Nephron progenitor cell (in vitro differentiated cells): ENCODE results near the gene MAN1B1.
A peak's percentile ranks its signal among the peaks of the same experiment; 100 is the strongest.

Source experiments
- DNase-seq: peaks from one replicate; pipeline ENCODE4 v3.0.0; 2021
- H3K27ac Mint-ChIP-seq: 2 replicates; pipeline ENCODE4 v1.8.0; 2021; ENCODE audit warnings: mild to moderate bottlenecking, moderate library complexity, mixed read lengths
- H3K27me3 Mint-ChIP-seq: 2 replicates; pipeline ENCODE4 v1.8.0; 2021; ENCODE audit warnings: mild to moderate bottlenecking, low read depth, mixed read lengths; ENCODE audit not compliant: poor library complexity
- H3K36me3 Mint-ChIP-seq: 2 replicates; pipeline ENCODE4 v1.8.0; 2021; ENCODE audit warnings: low read depth, mixed read lengths
- H3K4me1 Mint-ChIP-seq: 2 replicates; pipeline ENCODE4 v1.8.0; 2021; ENCODE audit warnings: mixed read lengths
- H3K4me3 Mint-ChIP-seq: 2 replicates; pipeline ENCODE4 v1.8.0; 2021; ENCODE audit warnings: mild to moderate bottlenecking, moderate library complexity, mixed read lengths
- H3K9me3 Mint-ChIP-seq: 2 replicates; pipeline ENCODE4 v1.8.0; 2021; ENCODE audit warnings: mild to moderate bottlenecking, moderate library complexity, mixed read lengths
- CTCF ChIP-seq: fragments of 200-600 bp; sonication (generic); IDR thresholded peaks from 2 replicates; pipeline ENCODE4 v1.5.0; 2021; ENCODE audit warnings: antibody characterized with exemption

The MAN1B1 gene

GRCh38 chr9:137077010-137077747 lies 9.6 kb upstream of the MAN1B1 start, which contains the start of gene UAP1L1:
Gene UAP1L1 (plus strand): TSS chr9:137077517. CDS start chr9:137077533, 16 bp downstream.
- peak; percentile 61 for DNase-seq
- Mint-ChIP-seq H3K27ac (no peak within 1 kb of the TSS), H3K9me3 (no peaks in the 10 kb centered on the region), H3K4me1 (peaks cover 10% of the 10 kb centered on the region), H3K4me3 (peak within 1 kb of the TSS; percentile 71), H3K36me3 (no peaks in the 10 kb centered on the region), H3K27me3 (peaks cover 88% of the 10 kb centered on the region)
- no peak for TF ChIP-seq CTCF

GRCh38 chr9:137077758-137078693 lies 8.8 kb upstream of the MAN1B1 start:
- H3K27me3 Mint-ChIP-seq = peaks cover 86% of the 10 kb centered on the region
- DNase-seq = no peak
- H3K36me3 Mint-ChIP-seq = no peaks in the 10 kb centered on the region
- TF ChIP-seq CTCF = no peak
- peak overlapping the region; percentile 71 for H3K4me3 Mint-ChIP-seq
- no peaks in the 10 kb centered on the region for H3K9me3 Mint-ChIP-seq
- H3K27ac Mint-ChIP-seq = no peak overlapping the region
- peaks cover 10% of the 10 kb centered on the region for H3K4me1 Mint-ChIP-seq

GRCh38 chr9:137078701-137079400 lies 7.9 kb upstream of the MAN1B1 start:
- no peak for TF ChIP-seq CTCF
- peaks cover 12% of the 10 kb centered on the region for H3K4me1 Mint-ChIP-seq
- H3K36me3 Mint-ChIP-seq = no peaks in the 10 kb centered on the region
- DNase-seq = peak; percentile 54
- peak overlapping the region; percentile 71 for H3K4me3 Mint-ChIP-seq
- H3K27ac Mint-ChIP-seq = no peak overlapping the region
- H3K9me3 Mint-ChIP-seq = no peaks in the 10 kb centered on the region
- peaks cover 92% of the 10 kb centered on the region for H3K27me3 Mint-ChIP-seq

GRCh38 chr9:137079401-137079787 lies 7.4 kb upstream of the MAN1B1 start:
- peaks cover 92% of the 10 kb centered on the region for H3K27me3 Mint-ChIP-seq
- H3K9me3 Mint-ChIP-seq = no peaks in the 10 kb centered on the region
- H3K4me1 Mint-ChIP-seq = peaks cover 12% of the 10 kb centered on the region
- H3K27ac Mint-ChIP-seq = no peak overlapping the region
- TF ChIP-seq CTCF = no peak
- H3K4me3 Mint-ChIP-seq = no peak overlapping the region
- DNase-seq = no peak
- no peaks in the 10 kb centered on the region for H3K36me3 Mint-ChIP-seq

- no peaks in the 10 kb centered on the region for H3K36me3 Mint-ChIP-seq
- H3K27ac Mint-ChIP-seq = no peak overlapping the region
- no peak overlapping the region for H3K4me3 Mint-ChIP-seq
- TF ChIP-seq CTCF = no peak
- no peak for DNase-seq
- H3K27me3 Mint-ChIP-seq = peaks cover 84% of the 10 kb centered on the region
- H3K4me1 Mint-ChIP-seq = peaks cover 13% of the 10 kb centered on the region
- no peaks in the 10 kb centered on the region for H3K9me3 Mint-ChIP-seq
Observed at GRCh38 chr9:137080260-137081122, 6.3 kb upstream of the MAN1B1 start.
